Measurements from ENCODE around the gene BCL2L1. TPM values are rescaled to one million over a fixed set of nuclear protein-coding genes. Genes with fewer than 3 reads are reported as not detected.

The BCL2L1 gene
- total and polyA plus RNA-seq, 2 donors (not counting 3 experiments of a cell fraction or from before 2014, with no cell fraction given), result 78.0 to 101 TPM

DNA sequence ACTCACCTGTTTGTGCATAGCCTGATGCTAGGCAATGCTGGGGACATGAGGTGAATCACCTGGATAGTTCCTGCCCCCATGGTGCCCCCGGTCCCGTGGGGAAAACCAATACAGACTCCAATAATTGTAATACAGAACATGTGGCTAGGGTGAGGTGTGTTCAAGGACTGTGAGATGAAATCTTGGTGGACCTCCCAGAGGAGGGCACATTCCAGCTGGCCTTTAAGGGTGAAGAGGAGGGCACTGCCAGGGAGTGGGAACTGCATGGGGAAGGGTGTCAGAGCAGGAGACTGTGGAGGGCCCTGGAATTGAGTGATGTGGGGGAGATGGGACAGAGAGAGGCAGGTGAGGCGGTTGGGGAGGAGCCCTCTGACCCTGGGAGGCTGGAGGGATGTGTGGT, 82.4 kb downstream of the BCL2L1 start:
- no peak for DNase-seq (ENCODE audit: low read depth, low spot score)
- no TSS peak for BruUV-seq (replicated peaks)

DNA sequence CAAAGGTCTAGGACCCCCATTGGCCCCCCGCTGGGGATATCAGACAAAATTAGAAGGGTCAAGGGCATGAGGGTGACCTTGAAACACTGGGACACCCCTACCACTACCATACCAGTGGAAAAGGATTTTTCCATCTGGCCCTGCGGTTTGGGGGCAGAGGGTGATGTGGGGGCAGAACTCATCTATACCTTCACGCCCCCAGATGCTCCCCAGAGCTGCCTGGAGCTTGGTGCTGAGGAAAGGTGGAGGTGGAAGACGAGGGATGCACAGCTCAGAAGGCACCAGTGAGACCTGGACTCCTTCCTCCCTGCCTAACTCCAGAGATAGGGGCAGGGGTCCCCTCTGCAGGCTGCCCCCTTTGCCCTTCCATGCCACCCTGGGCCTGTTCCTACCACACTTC, 83.9 kb downstream of the BCL2L1 start:
- H4K20me1 ChIP-seq (replicated peaks; ENCODE audit: control insufficient read depth, extremely low read depth, insufficient read depth, low read length), result no peaks in the 10 kb centered on the region
- no peaks in the 10 kb centered on the region for H3K79me2 ChIP-seq (ENCODE audit: control insufficient read depth, insufficient read depth, low read length)
- H3K27me3 ChIP-seq (ENCODE audit: control insufficient read depth in 2 of 2, insufficient read depth in 2 of 2, low read length in 2 of 2), result peaks cover 5 to 10% of the 10 kb centered on the region in 2 experiments
- H3K4me2 ChIP-seq (ENCODE audit: insufficient read depth, low read length), result no peak overlapping the region
- H3K4me1 ChIP-seq (ENCODE audit: control insufficient read depth, extremely low read depth, insufficient read depth, low read length), result no peaks in the 10 kb centered on the region
- ChIA-PET CTCF (interaction anchor here (0.7 to 4.3 kb wide), 2 partner anchors 12 to 85 kb away, joined by 3 to 38 read pairs; no protein-coding TSS in a partner anchor), POLR2A (no interaction called here)
- no peak overlapping the region for H3K27ac ChIP-seq (ENCODE audit: insufficient read depth, low read depth, low read length)
- no peaks in the 10 kb centered on the region for H3K9me1 ChIP-seq (replicated peaks; ENCODE audit: control insufficient read depth, extremely low read depth, insufficient read depth, low read length)
- BruUV-seq (replicated peaks), result no TSS peak
- no peaks in the 10 kb centered on the region for H3K36me3 ChIP-seq (ENCODE audit: control insufficient read depth in 2 of 2, extremely low read depth in 1 of 2, insufficient read depth in 2 of 2, low read length in 2 of 2)
- H3K9ac ChIP-seq (replicated peaks; ENCODE audit: extremely low read depth, insufficient read depth, low read length), result no peak overlapping the region
- DNase-seq (ENCODE audit: low read depth, low spot score), result no peak
- H3K9me3 ChIP-seq (replicated peaks; ENCODE audit: control insufficient read depth, insufficient read depth, low read length), result no peaks in the 10 kb centered on the region
- no peak overlapping the region for H2AFZ ChIP-seq (ENCODE audit: low read depth, low read length)
- dilution Hi-C loops (cut with MboI; ENCODE audit: extremely low pct_ligation_motif_present, low sequenced_read_pairs) (no loop called here), intact Hi-C loops (cut with micrococcal nuclease) (no loop called here)
- FAIRE-seq, result no peak
- TF ChIP-seq, protein P1, sequence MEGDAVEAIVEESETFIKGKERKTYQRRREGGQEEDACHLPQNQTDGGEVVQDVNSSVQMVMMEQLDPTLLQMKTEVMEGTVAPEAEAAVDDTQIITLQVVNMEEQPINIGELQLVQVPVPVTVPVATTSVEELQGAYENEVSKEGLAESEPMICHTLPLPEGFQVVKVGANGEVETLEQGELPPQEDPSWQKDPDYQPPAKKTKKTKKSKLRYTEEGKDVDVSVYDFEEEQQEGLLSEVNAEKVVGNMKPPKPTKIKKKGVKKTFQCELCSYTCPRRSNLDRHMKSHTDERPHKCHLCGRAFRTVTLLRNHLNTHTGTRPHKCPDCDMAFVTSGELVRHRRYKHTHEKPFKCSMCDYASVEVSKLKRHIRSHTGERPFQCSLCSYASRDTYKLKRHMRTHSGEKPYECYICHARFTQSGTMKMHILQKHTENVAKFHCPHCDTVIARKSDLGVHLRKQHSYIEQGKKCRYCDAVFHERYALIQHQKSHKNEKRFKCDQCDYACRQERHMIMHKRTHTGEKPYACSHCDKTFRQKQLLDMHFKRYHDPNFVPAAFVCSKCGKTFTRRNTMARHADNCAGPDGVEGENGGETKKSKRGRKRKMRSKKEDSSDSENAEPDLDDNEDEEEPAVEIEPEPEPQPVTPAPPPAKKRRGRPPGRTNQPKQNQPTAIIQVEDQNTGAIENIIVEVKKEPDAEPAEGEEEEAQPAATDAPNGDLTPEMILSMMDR (IDR thresholded peaks at IDR 0.05; ENCODE audit: extremely low read depth in 1 of 2, insufficient read depth in 1 of 2, low read depth in 1 of 2, low read length in 2 of 2), result no peak
- TF ChIP-seq, protein P2, sequence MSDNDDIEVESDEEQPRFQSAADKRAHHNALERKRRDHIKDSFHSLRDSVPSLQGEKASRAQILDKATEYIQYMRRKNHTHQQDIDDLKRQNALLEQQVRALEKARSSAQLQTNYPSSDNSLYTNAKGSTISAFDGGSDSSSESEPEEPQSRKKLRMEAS (IDR thresholded peaks at IDR 0.05; ENCODE audit: insufficient read depth, insufficient read length), result no peak
- no peak for TF ChIP-seq MYC (IDR thresholded peaks at IDR 0.05; ENCODE audit: low read depth, low read length)
- TF ChIP-seq POLR2AphosphoS5 (IDR thresholded peaks at IDR 0.05; ENCODE audit: insufficient read depth, low read depth, low read length), result no peak
- no peak for TF ChIP-seq POLR2A (IDR thresholded peaks at IDR 0.05; ENCODE audit: low read depth, low read length)
- no peak for TF ChIP-seq JUN (IDR thresholded peaks at IDR 0.05; ENCODE audit: borderline replicate concordance, insufficient read depth, insufficient read length, low read depth)
- TF ChIP-seq EZH2 (IDR thresholded peaks at IDR 0.05; ENCODE audit: borderline replicate concordance, low read depth, low read length, severe bottlenecking), result no peak
- TF ChIP-seq GATA2 (IDR thresholded peaks at IDR 0.05; ENCODE audit: insufficient read depth, insufficient read length, low read depth, low read length), result no peak
- H3K4me3 ChIP-seq (replicated peaks in 1 of 3; ENCODE audit: insufficient read depth in 1 of 3, low read depth in 1 of 3, low read length in 3 of 3), result no peak overlapping the region

More for the DNA sequence above, 82.4 kb downstream of the BCL2L1 start:
- Histone ChIP-seq H3K36me3 (ENCODE audit: control insufficient read depth in 2 of 2, extremely low read depth in 1 of 2, insufficient read depth in 2 of 2, low read length in 2 of 2) (no peaks in the 10 kb centered on the region), H3K4me3 (replicated peaks in 1 of 3; ENCODE audit: insufficient read depth in 1 of 3, low read depth in 1 of 3, low read length in 3 of 3) (no peak overlapping the region), H3K79me2 (ENCODE audit: control insufficient read depth, insufficient read depth, low read length) (no peaks in the 10 kb centered on the region), H3K9me3 (replicated peaks; ENCODE audit: control insufficient read depth, insufficient read depth, low read length) (no peaks in the 10 kb centered on the region), H3K4me1 (ENCODE audit: control insufficient read depth, extremely low read depth, insufficient read depth, low read length) (no peaks in the 10 kb centered on the region), H3K27me3 (ENCODE audit: control insufficient read depth in 2 of 2, insufficient read depth in 2 of 2, low read length in 2 of 2) (peaks cover 5 to 10% of the 10 kb centered on the region in 2 experiments), H4K20me1 (replicated peaks; ENCODE audit: control insufficient read depth, extremely low read depth, insufficient read depth, low read length) (no peaks in the 10 kb centered on the region), H3K27ac (ENCODE audit: insufficient read depth, low read depth, low read length) (no peak overlapping the region), H3K9ac (replicated peaks; ENCODE audit: extremely low read depth, insufficient read depth, low read length) (no peak overlapping the region), H3K4me2 (ENCODE audit: insufficient read depth, low read length) (no peak overlapping the region), H2AFZ (ENCODE audit: low read depth, low read length) (no peak overlapping the region), H3K9me1 (replicated peaks; ENCODE audit: control insufficient read depth, extremely low read depth, insufficient read depth, low read length) (no peaks in the 10 kb centered on the region)
- TF ChIP-seq GATA2 (IDR thresholded peaks at IDR 0.05; ENCODE audit: insufficient read depth, insufficient read length, low read depth, low read length), result no peak
- TF ChIP-seq, protein P2 (IDR thresholded peaks at IDR 0.05; ENCODE audit: insufficient read depth, insufficient read length), result no peak
- TF ChIP-seq POLR2A (IDR thresholded peaks at IDR 0.05; ENCODE audit: low read depth, low read length), result no peak
- no peak for TF ChIP-seq EZH2 (IDR thresholded peaks at IDR 0.05; ENCODE audit: borderline replicate concordance, low read depth, low read length, severe bottlenecking)
- dilution Hi-C loops (cut with MboI; ENCODE audit: extremely low pct_ligation_motif_present, low sequenced_read_pairs), result no loop called here
- intact Hi-C loops (cut with micrococcal nuclease), result no loop called here
- CTCF ChIA-PET, result interaction anchor here (1.9 to 4.3 kb wide), 3 partner anchors 22 to 84 kb away, joined by 5 to 38 read pairs (median 17); no protein-coding TSS in a partner anchor
- no peak for FAIRE-seq
- POLR2A ChIA-PET, result no interaction called here

All from endothelial cell of umbilical vein (primary cell).